Muscle of leg (tissue), 11 donors: Measurements from ENCODE around the gene POLR2I. TPM values are rescaled to one million over a fixed set of nuclear protein-coding genes. Genes with fewer than 3 reads are reported as not detected.
"Not testable (repeated sequence)": the region's sequence is repeated elsewhere in the genome, so short reads cannot be mapped to it uniquely, and the experiment has no call there.

Source experiments
- DNase-seq: peaks from one replicate; pipeline ENCODE4 v3.0.0; 2013
- H3K27ac ChIP-seq: one replicate; pipeline ENCODE4 v1.5.1; 2013; ENCODE audit warnings: mild to moderate bottlenecking, low read length, control low read depth
- H3K27me3 ChIP-seq: one replicate; pipeline ENCODE4 v1.6.1; 2013; ENCODE audit warnings: low read length; ENCODE audit not compliant: control insufficient read depth, insufficient read depth
- H3K36me3 ChIP-seq: one replicate; pipeline ENCODE4 v1.6.1; 2013; ENCODE audit warnings: low read length; ENCODE audit not compliant: control insufficient read depth, insufficient read depth
- H3K4me1 ChIP-seq: one replicate; pipeline ENCODE4 v1.6.1; 2013; ENCODE audit warnings: low read length; ENCODE audit not compliant: control insufficient read depth, insufficient read depth
- H3K4me3 ChIP-seq: one replicate; pipeline ENCODE4 v1.5.1; 2013; ENCODE audit warnings: low read length, control low read depth
- H3K9me3 ChIP-seq: replicated peaks from 2 replicates; pipeline ENCODE4 v1.6.1; 2013; ENCODE audit warnings: low read depth, low read length; ENCODE audit not compliant: control insufficient read depth
- WGBS: methylation state at CpG from one replicate; pipeline ENCODE4 v1.1.5; 2013; ENCODE audit warnings: missing lambda C conversion rate; ENCODE audit not compliant: insufficient coverage; 5-methylcytosine and 5-hydroxymethylcytosine counted together
- polyA plus RNA-seq, 8 donors: library from polyadenylated mRNA; unstranded; fragments of 120-200 nt; gene quantifications; one replicate each; pipeline versions ENCODE4 v1.2.1 to v1.2.3, GENCODE V29; 2013; ENCODE audit warnings: inconsistent platforms in 1 of 8, low replicate concordance in 1 of 8; ENCODE audit not compliant: insufficient read length in 8 of 8, insufficient read depth in 1 of 8
- total RNA-seq: library from RNA; stranded (reverse); fragments of 120-200 nt; gene quantifications from one replicate; pipeline ENCODE4 v1.2.4, GENCODE V29; 2013

Gene POLR2I
- total and polyA plus RNA-seq, 9 donors, result 37.1 to 70.2 (median 46.9) TPM

DNA sequence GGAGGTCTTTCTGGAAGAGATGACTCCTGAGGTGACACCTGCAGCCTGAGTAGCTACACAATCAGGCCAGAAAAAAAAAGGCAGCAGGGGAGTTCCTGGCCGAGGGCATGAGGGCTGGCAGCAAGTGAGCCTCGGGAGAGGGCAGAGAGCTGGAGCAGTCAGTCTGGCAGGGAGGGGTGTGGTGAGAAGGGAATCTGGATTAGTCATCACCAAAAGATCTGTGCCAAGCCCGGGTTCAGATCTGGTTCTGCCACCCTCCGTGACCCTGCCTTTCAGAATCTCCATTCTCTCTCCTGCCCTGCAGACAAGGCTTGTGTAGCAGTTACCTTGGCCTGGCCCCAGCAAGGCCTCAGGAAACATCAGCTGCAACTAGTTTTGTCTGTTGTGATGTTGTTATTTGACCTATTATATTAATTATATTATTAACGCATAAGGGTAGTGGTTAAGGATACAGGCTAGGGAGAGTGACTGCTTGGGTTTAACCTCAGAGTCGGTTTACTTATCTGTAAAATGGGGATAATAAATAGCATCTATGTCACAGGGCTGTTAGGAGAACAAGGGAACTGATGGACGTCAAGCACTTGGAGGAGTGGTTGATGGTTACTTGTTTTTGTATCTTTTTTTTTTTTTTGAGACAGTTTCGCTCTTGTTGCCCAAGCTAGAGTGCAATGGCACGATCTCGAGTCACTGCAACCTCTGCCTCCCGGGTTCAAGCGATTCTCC is 22.4 kb upstream of the POLR2I start:
- Histone ChIP-seq H3K4me1 (peaks cover 19% of the 10 kb centered on the region), H3K27me3 (no peaks in the 10 kb centered on the region), H3K9me3 (no peaks in the 10 kb centered on the region), H3K4me3 (no peak overlapping the region), H3K27ac (no peak overlapping the region), H3K36me3 (peaks cover 8% of the 10 kb centered on the region)
- DNase-seq, result no peak
- 79% methylated on average over 8 of the region's 12 CpGs for WGBS

DNA sequence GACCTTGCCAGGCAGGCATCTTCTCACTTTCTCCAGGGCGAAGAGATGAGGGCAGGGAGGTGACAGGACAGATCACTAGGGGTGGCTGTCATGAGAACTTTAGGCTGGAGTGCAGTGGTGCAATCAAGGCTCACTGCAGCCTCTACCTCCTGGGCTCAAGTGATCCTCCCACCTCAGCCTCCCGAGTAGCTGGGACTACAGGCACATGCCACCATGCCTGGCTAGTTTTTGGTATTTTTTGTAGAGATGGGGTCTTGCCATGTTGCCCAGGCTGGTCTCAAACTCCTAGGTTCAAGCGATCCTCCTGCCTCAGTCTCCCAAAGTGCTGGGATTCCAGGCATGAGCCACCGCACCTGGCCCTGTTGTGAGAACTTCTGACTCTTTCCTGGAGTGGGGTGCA is 20.2 kb upstream of the POLR2I start:
- H3K9me3 ChIP-seq, DNase-seq, H3K27me3 ChIP-seq, H3K27ac ChIP-seq, H3K4me3 ChIP-seq, H3K4me1 ChIP-seq, H3K36me3 ChIP-seq: not testable (repeated sequence)
- WGBS, result 94% methylated on average over 2 of the region's 4 CpGs

DNA sequence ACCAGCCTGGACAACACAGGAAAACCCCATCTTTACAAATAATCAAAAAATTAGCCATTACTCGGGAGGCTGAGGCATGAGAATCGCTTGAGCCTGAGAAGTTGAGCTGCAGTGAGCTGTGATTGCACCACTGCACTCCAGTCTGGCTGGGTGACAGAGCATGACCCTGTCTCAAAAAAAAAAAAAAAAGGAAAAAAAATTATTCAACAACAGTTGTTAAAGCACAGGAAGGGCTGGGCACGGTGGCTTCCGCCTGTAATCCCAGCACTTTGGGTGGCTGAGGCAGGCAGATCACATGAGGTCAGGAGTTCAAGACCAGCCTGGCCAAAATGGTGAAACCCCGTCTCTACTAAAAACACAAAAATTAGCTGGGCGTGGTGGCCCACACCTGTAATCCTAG is 16.5 kb upstream of the POLR2I start:
- not testable (repeated sequence) for H3K27ac ChIP-seq, H3K9me3 ChIP-seq, DNase-seq, H3K27me3 ChIP-seq, H3K36me3 ChIP-seq, H3K4me3 ChIP-seq
- peaks cover 11% of the 10 kb centered on the region for H3K4me1 ChIP-seq
- 61% methylated on average over 5 of the region's 6 CpGs for WGBS

DNA sequence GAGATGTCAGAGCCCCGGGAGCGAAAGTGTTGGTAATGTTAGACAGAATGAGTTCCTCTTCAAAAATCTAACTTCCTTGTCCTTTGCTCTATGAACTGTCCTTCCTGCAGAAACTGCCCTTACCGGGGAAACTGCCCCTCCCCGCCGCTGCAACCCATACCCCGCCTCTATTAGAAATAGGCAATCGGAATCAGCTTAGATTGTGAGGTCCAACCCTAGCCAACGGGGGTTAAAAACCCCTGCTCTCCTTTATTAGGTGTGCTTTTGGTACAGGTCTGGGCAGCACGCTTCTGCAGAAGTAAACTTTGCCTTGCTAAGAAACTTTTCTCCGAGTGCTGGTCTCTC is 13.7 kb upstream of the POLR2I start:
- WGBS, result 40% methylated on average over 1 of the region's 10 CpGs
- peak overlapping the region; percentile 51 for H3K4me3 ChIP-seq
- no peaks in the 10 kb centered on the region for H3K9me3 ChIP-seq
- peaks cover 11% of the 10 kb centered on the region for H3K4me1 ChIP-seq
- no peak for DNase-seq
- no peaks in the 10 kb centered on the region for H3K27me3 ChIP-seq
- peaks cover 22% of the 10 kb centered on the region for H3K36me3 ChIP-seq
- H3K27ac ChIP-seq, result peak overlapping the region; percentile 95

DNA sequence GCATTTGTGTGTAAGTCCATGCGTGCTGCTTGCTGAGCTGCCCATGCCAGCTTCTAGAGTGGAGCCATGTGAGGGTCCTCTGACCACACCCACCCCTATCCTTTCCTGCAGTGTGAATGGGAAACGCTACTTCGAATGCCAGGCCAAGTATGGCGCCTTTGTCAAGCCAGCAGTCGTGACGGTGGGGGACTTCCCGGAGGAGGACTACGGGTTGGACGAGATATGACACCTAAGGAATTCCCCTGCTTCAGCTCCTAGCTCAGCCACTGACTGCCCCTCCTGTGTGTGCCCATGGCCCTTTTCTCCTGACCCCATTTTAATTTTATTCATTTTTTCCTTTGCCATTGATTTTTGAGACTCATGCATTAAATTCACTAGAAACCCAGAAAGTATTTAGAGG is 10.9 kb upstream of the POLR2I start:
- peaks cover 45% of the 10 kb centered on the region for H3K36me3 ChIP-seq
- DNase-seq, result no peak
- H3K9me3 ChIP-seq, result no peaks in the 10 kb centered on the region
- peaks cover 11% of the 10 kb centered on the region for H3K4me1 ChIP-seq
- no peak overlapping the region for H3K4me3 ChIP-seq
- no peak overlapping the region for H3K27ac ChIP-seq
- 96% methylated on average over 7 of the region's 9 CpGs for WGBS
- H3K27me3 ChIP-seq, result no peaks in the 10 kb centered on the region

DNA sequence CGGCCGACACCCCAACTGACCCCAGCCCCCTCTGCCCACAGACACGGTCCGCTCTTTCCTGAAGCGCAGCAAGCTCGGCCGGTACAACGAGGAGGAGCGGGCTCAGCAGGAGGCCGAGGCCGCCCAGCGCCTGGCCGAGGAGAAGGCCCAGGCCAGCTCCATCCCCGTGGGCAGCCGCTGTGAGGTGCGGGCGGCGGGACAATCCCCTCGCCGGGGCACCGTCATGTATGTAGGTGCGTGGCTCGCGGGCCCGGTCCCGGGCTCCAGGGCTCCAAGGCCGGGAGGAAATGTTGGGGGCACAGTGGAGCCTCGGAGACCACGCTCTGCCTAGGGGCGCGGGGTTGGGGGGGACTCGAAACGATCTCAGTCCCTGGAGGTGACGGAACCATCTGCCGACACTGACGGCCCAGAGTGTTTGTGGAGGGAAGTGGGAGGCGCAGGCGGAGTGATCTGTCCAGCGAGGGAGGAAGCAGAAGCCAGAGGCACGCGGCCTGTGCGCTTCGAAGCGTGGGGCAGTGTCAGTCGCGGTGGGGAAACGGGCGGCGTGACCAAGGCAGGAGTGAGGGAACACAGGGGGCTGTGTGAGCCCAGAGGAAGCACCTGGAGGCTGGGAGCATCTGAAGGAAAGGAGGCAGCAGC is 6.9 kb upstream of the POLR2I start:
- Histone ChIP-seq H3K27ac (no peak overlapping the region), H3K4me1 (no peaks in the 10 kb centered on the region), H3K36me3 (peaks cover 78% of the 10 kb centered on the region), H3K4me3 (no peak overlapping the region), H3K27me3 (no peaks in the 10 kb centered on the region), H3K9me3 (no peaks in the 10 kb centered on the region)
- WGBS, result 85% methylated on average over 45 of the region's 49 CpGs
- DNase-seq, result no peak

DNA sequence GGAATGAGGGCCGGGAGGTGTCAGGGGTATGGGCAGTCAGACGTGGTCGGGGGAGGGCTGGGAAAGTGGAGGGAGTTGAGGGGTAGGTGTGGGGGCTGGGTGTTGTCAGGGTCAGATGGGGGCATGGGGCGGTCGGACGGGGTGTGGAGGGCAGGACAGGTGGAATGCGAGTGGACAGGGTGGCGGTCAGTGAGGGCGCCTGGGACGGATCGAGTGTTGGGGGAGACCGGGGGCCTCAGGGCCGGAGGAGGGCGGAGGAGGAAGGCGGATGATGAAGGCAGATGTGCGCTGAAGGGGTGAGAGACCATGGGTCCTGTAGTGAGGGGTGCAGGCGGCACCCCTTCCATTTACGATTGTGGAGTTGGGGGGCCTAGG is 6.3 kb upstream of the POLR2I start:
- Histone ChIP-seq H3K27ac (no peak overlapping the region), H3K27me3 (no peaks in the 10 kb centered on the region), H3K4me3 (no peak overlapping the region), H3K4me1 (peaks cover 5% of the 10 kb centered on the region), H3K9me3 (no peaks in the 10 kb centered on the region), H3K36me3 (peaks cover 78% of the 10 kb centered on the region)
- 89% methylated on average over 18 of the region's 18 CpGs for WGBS
- DNase-seq, result no peak

DNA sequence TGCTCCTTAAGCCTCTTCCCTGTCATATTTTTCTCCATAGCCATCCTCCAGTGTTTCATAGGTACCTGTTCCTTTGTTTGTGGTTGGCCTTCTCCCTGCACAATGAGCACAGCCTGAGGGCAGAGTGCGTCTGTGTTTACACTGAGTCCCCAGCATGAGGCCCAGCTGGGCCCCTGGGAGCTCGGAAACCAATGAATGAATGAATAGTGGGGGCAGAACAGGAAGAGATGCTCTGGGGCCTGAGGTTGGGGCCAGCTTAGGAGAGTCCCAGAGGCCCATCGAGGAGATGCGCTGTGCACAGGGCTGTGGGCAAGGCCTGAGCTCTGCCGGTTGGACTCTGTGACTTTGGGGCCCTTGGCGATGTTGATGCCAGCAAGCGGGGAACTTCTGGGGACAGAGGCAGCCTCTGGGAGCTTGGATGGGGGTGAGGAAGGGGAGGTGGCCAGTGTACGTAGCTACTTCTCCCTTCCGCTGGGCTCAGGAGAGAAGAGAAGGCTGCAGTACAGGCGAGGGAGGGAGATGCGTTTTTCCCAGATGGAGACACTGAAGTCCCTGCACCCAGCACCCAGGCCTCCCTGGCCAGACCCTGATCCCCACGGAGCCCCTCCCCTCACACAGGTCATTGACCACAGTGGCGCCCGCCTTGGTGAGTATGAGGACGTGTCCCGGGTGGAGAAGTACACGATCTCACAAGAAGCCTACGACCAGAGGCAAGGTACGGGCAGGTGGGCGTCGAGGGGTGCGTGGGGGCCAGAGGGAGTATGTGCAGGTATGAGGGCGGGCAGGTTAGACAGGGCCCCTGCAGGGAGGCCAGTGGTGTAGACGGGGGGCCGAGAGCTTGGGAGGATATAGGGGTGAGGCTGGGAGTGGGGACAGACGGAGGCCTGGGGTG is 5.7 kb upstream of the POLR2I start:
- Histone ChIP-seq H3K27me3 (no peaks in the 10 kb centered on the region), H3K27ac (no peak overlapping the region), H3K9me3 (no peaks in the 10 kb centered on the region), H3K36me3 (peaks cover 72% of the 10 kb centered on the region), H3K4me1 (peaks cover 8% of the 10 kb centered on the region), H3K4me3 (no peak overlapping the region)
- 83% methylated on average over 21 of the region's 26 CpGs for WGBS
- no peak for DNase-seq

DNA sequence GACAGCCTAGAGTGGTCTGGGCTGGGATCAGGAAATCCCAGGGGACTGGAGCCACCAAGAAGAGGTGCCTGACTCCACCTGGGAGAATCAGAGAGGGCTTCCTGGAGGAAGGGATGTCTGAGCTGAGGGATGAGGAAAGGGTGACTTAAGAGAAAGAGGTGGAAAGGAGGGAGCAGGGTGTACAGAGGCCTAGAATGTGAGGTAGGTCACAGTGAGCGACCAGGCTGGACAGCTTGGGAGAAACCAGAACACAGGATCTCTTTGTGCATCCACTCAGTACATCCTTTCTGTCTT is 1.6 kb upstream of the POLR2I start:
- no peak for DNase-seq
- Histone ChIP-seq H3K36me3 (peaks cover 60% of the 10 kb centered on the region), H3K4me1 (peaks cover 21% of the 10 kb centered on the region), H3K4me3 (no peak overlapping the region), H3K27ac (no peak overlapping the region), H3K27me3 (no peaks in the 10 kb centered on the region), H3K9me3 (no peaks in the 10 kb centered on the region)
- 80% methylated on average over 1 of the region's 1 CpG for WGBS
